MCF 10A (cell line): ENCODE data around the gene RIPOR1. TPM values are rescaled to one million over a fixed set of nuclear protein-coding genes. Genes with fewer than 3 reads are reported as not detected.

ENCODE experiments used
- BruUV-seq: library from RNA; stranded (reverse); fragments of 400-500 nt; replicated peaks from 2 replicates; lab custom pipeline; 2021; lab: Mats Ljungman, UMichigan
- CTCF ChIA-PET: fragments of 300-600 bp; sonication (Branson Sonifier 250); formaldehyde crosslinking; extraction: SDS; loops from one replicate; lab custom pipeline; 2021; ENCODE audit warnings: antibody characterized with exemption, inconsistent platforms; lab: Yijun Ruan, JAX
- POLR2A ChIA-PET: fragments of 300-600, 350-650 bp; sonication (Branson Sonifier 250); formaldehyde crosslinking; extraction: SDS; loops from one replicate; lab custom pipeline; 2020; ENCODE audit warnings: antibody characterized with exemption, inconsistent platforms; lab: Yijun Ruan, JAX
- DNase-seq: peaks from one replicate; pipeline ENCODE4 v3.0.0-alpha.2; 2018; ENCODE audit not compliant: unreplicated experiment
- H3K27ac Mint-ChIP-seq: one replicate; pipeline ENCODE4 v1.8.0; 2022; ENCODE audit warnings: mild to moderate bottlenecking, low read depth, mixed read lengths; ENCODE audit not compliant: unreplicated experiment
- H3K27me3 Mint-ChIP-seq: one replicate; pipeline ENCODE4 v1.8.0; 2022; ENCODE audit warnings: mixed read lengths; ENCODE audit not compliant: insufficient read depth, unreplicated experiment
- H3K36me3 Mint-ChIP-seq: one replicate; pipeline ENCODE4 v1.8.0; 2022; ENCODE audit warnings: mild to moderate bottlenecking, moderate library complexity, mixed read lengths; ENCODE audit not compliant: insufficient read depth, unreplicated experiment
- H3K4me1 Mint-ChIP-seq: one replicate; pipeline ENCODE4 v1.8.0; 2022; ENCODE audit warnings: mixed read lengths; ENCODE audit not compliant: insufficient read depth, unreplicated experiment
- H3K4me3 Mint-ChIP-seq: one replicate; pipeline ENCODE4 v1.8.0; 2022; ENCODE audit warnings: mild to moderate bottlenecking, moderate library complexity, mixed read lengths; ENCODE audit not compliant: unreplicated experiment
- H3K9me3 Mint-ChIP-seq: one replicate; pipeline ENCODE4 v1.8.0; 2022; ENCODE audit warnings: mixed read lengths; ENCODE audit not compliant: unreplicated experiment
- CTCF ChIP-seq: fragments of 200-600 bp; IDR thresholded peaks from one replicate; pipeline ENCODE4 v1.8.0; 2022; ENCODE audit warnings: antibody characterized with exemption, mild to moderate bottlenecking; ENCODE audit not compliant: unreplicated experiment
- intact Hi-C: fragments of 100-400 bp; cut with micrococcal nuclease; formaldehyde crosslinking; loops from 2 replicates; pipeline ENCODE4 v1.14.1; 2022
- total RNA-seq: library from RNA; stranded (reverse); gene quantifications from 2 replicates; pipeline ENCODE4 v1.2.3, GENCODE V29; 2022

RIPOR1 gene
- total RNA-seq, 1 experiment from 2014 or later = 43.2 TPM

DNA sequence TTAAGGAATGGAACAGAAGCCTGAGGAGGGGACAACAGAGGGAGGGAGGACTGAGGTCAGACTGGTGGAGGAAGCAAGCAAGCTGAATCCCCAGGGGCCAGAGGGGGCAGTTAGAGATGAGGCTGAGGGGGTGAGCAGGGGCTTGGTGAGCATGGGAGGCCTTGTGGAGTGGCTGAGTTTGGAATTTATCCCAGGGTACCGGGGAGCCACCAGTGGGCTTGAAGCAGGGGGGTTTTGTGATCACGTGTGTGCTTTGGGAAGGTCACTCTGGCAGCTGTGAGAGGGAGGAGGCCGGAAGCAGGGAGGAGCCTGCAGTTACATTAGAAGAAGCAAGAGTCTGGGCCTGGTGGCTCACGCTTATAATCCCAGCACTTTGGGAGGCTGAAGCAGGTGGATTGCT is 23.8 kb downstream of the RIPOR1 start:
- intact Hi-C loops = no loop called here
- no peak overlapping the region for H3K27ac Mint-ChIP-seq
- peaks cover 17% of the 10 kb centered on the region for H3K4me1 Mint-ChIP-seq
- BruUV-seq = no TSS peak
- CTCF ChIA-PET = interaction anchor here (0.6 kb wide), 2 partner anchors 113 to 363 kb away, joined by 3 read pairs; no protein-coding TSS in a partner anchor
- DNase-seq = no peak
- POLR2A ChIA-PET = no interaction called here
- H3K36me3 Mint-ChIP-seq = no peaks in the 10 kb centered on the region
- TF ChIP-seq CTCF = no peak
- no peaks in the 10 kb centered on the region for H3K27me3 Mint-ChIP-seq
- no peak overlapping the region for H3K4me3 Mint-ChIP-seq
- H3K9me3 Mint-ChIP-seq = no peaks in the 10 kb centered on the region

- TF ChIP-seq CTCF = no peak
- intact Hi-C loops = no loop called here
- peaks cover 6% of the 10 kb centered on the region for H3K36me3 Mint-ChIP-seq
- BruUV-seq = no TSS peak
- CTCF ChIA-PET = interaction anchor here (0.6 to 5.6 kb wide), 6 partner anchors 8 to 904 kb away, joined by 3 to 44 read pairs (median 5); no protein-coding TSS in a partner anchor
- H3K4me3 Mint-ChIP-seq = no peak overlapping the region
- no peaks in the 10 kb centered on the region for H3K9me3 Mint-ChIP-seq
- H3K27me3 Mint-ChIP-seq = no peaks in the 10 kb centered on the region
- POLR2A ChIA-PET = interaction anchor here (0.7 to 2.4 kb wide), 10 partner anchors 8 to 251 kb away, joined by 3 to 8 read pairs (median 4); partner anchors contain the start of genes ATP6V0D1, RANBP10 and TSNAXIP1
- peak; percentile 64 for DNase-seq
- H3K4me1 Mint-ChIP-seq = peaks cover 13% of the 10 kb centered on the region
- peak overlapping the region; percentile 80 for H3K27ac Mint-ChIP-seq
Observed at GRCh38 chr16:67555795-67556212, 27.2 kb downstream of the RIPOR1 start.

DNA sequence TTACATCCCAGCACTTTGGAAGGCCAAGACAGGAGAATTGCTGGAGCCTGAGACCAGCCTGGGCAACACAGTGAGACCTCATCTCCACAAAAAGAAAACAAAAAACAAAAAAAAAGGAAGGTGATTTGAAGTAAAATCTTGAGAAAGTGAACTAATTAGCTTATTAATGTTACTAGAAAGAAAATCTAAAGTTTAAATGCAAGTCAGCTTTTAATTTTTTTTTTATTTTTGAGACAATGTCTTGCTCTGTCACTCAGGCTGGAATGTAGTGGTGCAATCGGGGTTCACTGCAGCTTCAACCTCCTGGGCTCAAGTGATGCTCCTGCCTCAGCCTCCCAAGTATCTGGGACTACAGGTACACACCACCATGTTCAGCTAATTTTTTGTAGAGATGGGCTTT is 30.2 kb downstream of the RIPOR1 start:
- peaks cover 14% of the 10 kb centered on the region for H3K4me1 Mint-ChIP-seq
- ChIA-PET CTCF (interaction anchor here (0.6 to 5.6 kb wide), 7 partner anchors 8 to 142 kb away, joined by 3 to 44 read pairs (median 3); no protein-coding TSS in a partner anchor), POLR2A (interaction anchor here (0.8 to 1.2 kb wide), 4 partner anchors 12 to 248 kb away, joined by 3 read pairs; partner anchors contain the start of genes ACD, RANBP10 and TSNAXIP1)
- H3K27me3 Mint-ChIP-seq = no peaks in the 10 kb centered on the region
- no peak for TF ChIP-seq CTCF
- no TSS peak for BruUV-seq
- no peaks in the 10 kb centered on the region for H3K9me3 Mint-ChIP-seq
- DNase-seq = no peak
- no peak overlapping the region for H3K27ac Mint-ChIP-seq
- H3K4me3 Mint-ChIP-seq = no peak overlapping the region
- peaks cover 6% of the 10 kb centered on the region for H3K36me3 Mint-ChIP-seq
- intact Hi-C loops = no loop called here

DNA sequence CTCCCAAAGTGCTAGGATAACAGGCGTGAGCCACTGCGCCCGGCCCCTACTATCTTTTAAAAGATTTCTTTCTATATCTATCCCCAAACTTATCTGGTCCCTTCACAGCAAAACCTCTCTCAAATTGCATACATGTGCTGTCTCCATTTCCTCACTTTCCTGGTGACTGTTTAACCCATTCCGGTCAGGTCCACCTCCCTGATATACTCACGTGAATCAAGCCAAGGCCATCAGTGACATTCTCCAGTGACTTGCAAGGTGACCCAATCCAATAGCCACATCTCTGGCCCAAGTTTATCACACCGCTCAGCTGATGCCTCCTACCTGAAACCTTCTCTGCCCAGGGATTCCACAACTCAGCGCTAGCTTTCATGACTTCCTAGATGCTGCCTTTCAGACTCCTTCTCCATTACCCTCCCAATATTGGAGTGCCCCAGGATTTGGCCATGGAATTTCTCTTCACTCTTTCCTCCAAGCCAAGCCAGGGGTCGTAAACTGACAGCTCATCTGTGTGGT is 32.3 kb downstream of the RIPOR1 start:
- POLR2A ChIA-PET = interaction anchor here (1.1 to 2.8 kb wide), 13 partner anchors 11 to 375 kb away, joined by 3 to 23 read pairs (median 8); partner anchors contain the start of genes ACD, ATP6V0D1, GFOD2 and RANBP10
- DNase-seq = no peak
- Mint-ChIP-seq H3K9me3 (no peaks in the 10 kb centered on the region), H3K27me3 (no peaks in the 10 kb centered on the region), H3K4me3 (peak overlapping the region; percentile 88), H3K4me1 (peaks cover 10% of the 10 kb centered on the region), H3K27ac (no peak overlapping the region), H3K36me3 (peaks cover 6% of the 10 kb centered on the region)
- no TSS peak for BruUV-seq
- CTCF ChIA-PET = interaction anchor here (0.5 to 4.6 kb wide), 13 partner anchors 9 to 385 kb away, joined by 3 to 50 read pairs (median 3); partner anchors contain the start of genes ACD and PARD6A
- intact Hi-C loops = loop anchor here (5.0 kb wide), 1 partner anchor 81 kb away; no protein-coding TSS in a partner anchor
- no peak for TF ChIP-seq CTCF
